Liver (tissue), 9 donors: ENCODE data around the gene NFATC1. TPM values are rescaled to one million over a fixed set of nuclear protein-coding genes. Genes with fewer than 3 reads are reported as not detected.

ENCODE experiments used
- DNase-seq: peaks from one replicate; pipeline ENCODE4 v3.0.0-alpha.2; 2017; ENCODE audit warnings: low spot score
- H3K27ac ChIP-seq, 2 donors: one replicate each; pipeline ENCODE4 v1.7.0; 2013; ENCODE audit warnings: inconsistent platforms in 2 of 2, low read length in 2 of 2, control low read depth in 1 of 2, low read depth in 1 of 2, mild to moderate bottlenecking in 1 of 2
- H3K27me3 ChIP-seq, 4 donors: one replicate each; pipeline versions ENCODE4 v1.6.1 to v1.7.0; 2013; ENCODE audit warnings: low read length in 3 of 4, inconsistent platforms in 1 of 4, mild to moderate bottlenecking in 1 of 4, moderate library complexity in 1 of 4; ENCODE audit not compliant: control insufficient read depth in 4 of 4, insufficient read depth in 4 of 4
- H3K36me3 ChIP-seq, 4 donors: one replicate each; pipeline versions ENCODE4 v1.6.1 to v1.7.0; 2013; ENCODE audit warnings: low read length in 3 of 4, mild to moderate bottlenecking in 3 of 4, low read depth in 1 of 4, moderate library complexity in 1 of 4; ENCODE audit not compliant: control insufficient read depth in 4 of 4, insufficient read depth in 3 of 4
- H3K4me1 ChIP-seq, 4 donors: one replicate each; pipeline versions ENCODE4 v1.6.1 to v1.7.0; 2013; ENCODE audit warnings: low read length in 3 of 4, mild to moderate bottlenecking in 3 of 4, moderate library complexity in 1 of 4; ENCODE audit not compliant: control insufficient read depth in 4 of 4, insufficient read depth in 4 of 4
- H3K4me3 ChIP-seq, 3 donors: one replicate each; pipeline versions ENCODE4 v1.6.1 to v1.7.0; 2013; ENCODE audit warnings: low read length in 3 of 3, control low read depth in 1 of 3, low read depth in 1 of 3, mild to moderate bottlenecking in 1 of 3
- H3K9ac ChIP-seq, 2 donors: one replicate each; pipeline ENCODE4 v1.7.0; 2013; ENCODE audit warnings: low read length in 2 of 2, mild to moderate bottlenecking in 2 of 2, moderate library complexity in 2 of 2, control low read depth in 1 of 2, low read depth in 1 of 2
- H3K9me3 ChIP-seq, 4 donors: one replicate each; pipeline versions ENCODE4 v1.6.1 to v1.7.0; 2013; ENCODE audit warnings: low read length in 3 of 4; ENCODE audit not compliant: control insufficient read depth in 4 of 4
- CTCF ChIP-seq: fragments of 150-350 bp; IDR thresholded peaks from 2 replicates; pipeline ENCODE4 v1.5.1; 2017; ENCODE audit warnings: improper control_type of control experiment, low read depth, low read length; ENCODE audit not compliant: missing input control
- EGR1 ChIP-seq, 2 donors: IDR thresholded peaks; 2 replicates each; pipeline ENCODE4 v1.6.1; 2016 to 2018; ENCODE audit warnings: antibody characterized with exemption in 2 of 2, low read depth in 2 of 2
- FOXA1 ChIP-seq: IDR thresholded peaks from 2 replicates; pipeline ENCODE4 v1.6.1; 2016; ENCODE audit warnings: antibody characterized with exemption
- FOXA2 ChIP-seq: IDR thresholded peaks from 2 replicates; pipeline ENCODE4 v1.6.1; 2016; ENCODE audit warnings: antibody characterized with exemption
- GABPA ChIP-seq, 2 donors: IDR thresholded peaks in 1 of 2; conservative IDR thresholded peaks in 1 of 2; 2 replicates each; pipeline ENCODE4 v1.6.1; 2016; ENCODE audit warnings: antibody characterized with exemption in 2 of 2, mild to moderate bottlenecking in 1 of 2, moderate library complexity in 1 of 2
- HNF4A ChIP-seq, 2 donors: conservative IDR thresholded peaks; 2 replicates each; pipeline ENCODE4 v1.6.1; 2016; ENCODE audit warnings: antibody characterized with exemption in 2 of 2, mild to moderate bottlenecking in 2 of 2
- HNF4G ChIP-seq: IDR thresholded peaks from 2 replicates; pipeline ENCODE4 v1.6.1; 2016; ENCODE audit warnings: antibody characterized with exemption
- JUND ChIP-seq, 2 donors: IDR thresholded peaks; 2 replicates each; pipeline ENCODE4 v1.6.1; 2016; ENCODE audit warnings: antibody characterized with exemption in 2 of 2
- NR2F2 ChIP-seq: IDR thresholded peaks from 2 replicates; pipeline ENCODE4 v1.6.1; 2016; ENCODE audit warnings: antibody characterized with exemption
- RAD21 ChIP-seq, 2 donors: IDR thresholded peaks; 2 replicates each; pipeline ENCODE4 v1.6.1; 2016; ENCODE audit warnings: antibody characterized with exemption in 2 of 2, mild to moderate bottlenecking in 2 of 2
- REST ChIP-seq: IDR thresholded peaks from 2 replicates; pipeline ENCODE4 v1.6.1; 2016; ENCODE audit warnings: antibody characterized with exemption, mild to moderate bottlenecking
- RXRA ChIP-seq, 2 donors: IDR thresholded peaks; 2 replicates each; pipeline ENCODE4 v1.6.1; 2017 to 2018; ENCODE audit warnings: antibody characterized with exemption in 2 of 2, mild to moderate bottlenecking in 1 of 2
- SP1 ChIP-seq: IDR thresholded peaks from 2 replicates; pipeline ENCODE4 v1.6.1; 2018; ENCODE audit warnings: antibody characterized with exemption, mild to moderate bottlenecking
- TAF1 ChIP-seq: conservative IDR thresholded peaks from 2 replicates; pipeline ENCODE4 v1.6.1; 2016; ENCODE audit warnings: antibody characterized with exemption, mild to moderate bottlenecking
- YY1 ChIP-seq: IDR thresholded peaks from 2 replicates; pipeline ENCODE4 v1.6.1; 2016; ENCODE audit warnings: antibody characterized with exemption, mild to moderate bottlenecking
- ZBTB33 ChIP-seq: IDR thresholded peaks from 2 replicates; pipeline ENCODE4 v1.6.1; 2016; ENCODE audit warnings: antibody characterized with exemption
- WGBS: extraction: QIAGEN DNeasy Blood & Tissue Kit; methylation state at CpG from one replicate; pipeline ENCODE4 v1.1.7; 2013; 5-methylcytosine and 5-hydroxymethylcytosine counted together
- polyA plus RNA-seq, 2 donors: library from polyadenylated mRNA; stranded (reverse) in 1 of 2; unstranded in 1 of 2; fragments of 200-250 nt in 1 of 2; fragments of >200 nt in 1 of 2; fragmentation: Nextera tagmentation in 1 of 2; extraction: Ambion mirVana in 1 of 2; gene quantifications; one replicate each; pipeline versions ENCODE4 v1.2.1 to v1.2.3, GENCODE V29; 2013 to 2015
- total RNA-seq, 2 donors: library from RNA; depleted of rRNA; stranded (reverse); fragments of >200 nt; gene quantifications; one replicate each; pipeline ENCODE4 v1.2.3, GENCODE V29; 2014
- TF ChIP-seq, protein P1 (sequence below): IDR thresholded peaks from 2 replicates; pipeline ENCODE4 v1.6.1; 2016; ENCODE audit warnings: antibody characterized with exemption
- TF ChIP-seq, protein P2 (sequence below): IDR thresholded peaks from 2 replicates; pipeline ENCODE4 v1.6.1; 2016; ENCODE audit warnings: antibody characterized with exemption
- donor health status: healthy.
- donor health status: healthy.
- donor health status: healthy.
- donor health status: healthy.
- donor health status: healthy.

NFATC1 gene
- total and polyA plus RNA-seq, 4 donors = 0.57 to 2.2 (median 1.3) TPM

GRCh38 chr18:79527656-79528315, 132.1 kb downstream of the NFATC1 start (continued):
- no peak for TF ChIP-seq YY1
- TF ChIP-seq, protein P1, sequence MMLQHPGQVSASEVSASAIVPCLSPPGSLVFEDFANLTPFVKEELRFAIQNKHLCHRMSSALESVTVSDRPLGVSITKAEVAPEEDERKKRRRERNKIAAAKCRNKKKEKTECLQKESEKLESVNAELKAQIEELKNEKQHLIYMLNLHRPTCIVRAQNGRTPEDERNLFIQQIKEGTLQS = no peak
- no peak for TF ChIP-seq GABPA (IDR thresholded peaks at IDR 0.05 in 1 of 2, conservative IDR thresholded peaks at IDR 0.05 in 1 of 2)
- TF ChIP-seq RAD21 (IDR thresholded peaks at IDR 0.05) = no peak
- TF ChIP-seq ZBTB33 = no peak
- TF ChIP-seq FOXA2 = no peak
- TF ChIP-seq, protein P2, sequence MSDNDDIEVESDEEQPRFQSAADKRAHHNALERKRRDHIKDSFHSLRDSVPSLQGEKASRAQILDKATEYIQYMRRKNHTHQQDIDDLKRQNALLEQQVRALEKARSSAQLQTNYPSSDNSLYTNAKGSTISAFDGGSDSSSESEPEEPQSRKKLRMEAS = no peak
- no peak for TF ChIP-seq TAF1
- no peak for TF ChIP-seq HNF4A (conservative IDR thresholded peaks at IDR 0.05)

DNA sequence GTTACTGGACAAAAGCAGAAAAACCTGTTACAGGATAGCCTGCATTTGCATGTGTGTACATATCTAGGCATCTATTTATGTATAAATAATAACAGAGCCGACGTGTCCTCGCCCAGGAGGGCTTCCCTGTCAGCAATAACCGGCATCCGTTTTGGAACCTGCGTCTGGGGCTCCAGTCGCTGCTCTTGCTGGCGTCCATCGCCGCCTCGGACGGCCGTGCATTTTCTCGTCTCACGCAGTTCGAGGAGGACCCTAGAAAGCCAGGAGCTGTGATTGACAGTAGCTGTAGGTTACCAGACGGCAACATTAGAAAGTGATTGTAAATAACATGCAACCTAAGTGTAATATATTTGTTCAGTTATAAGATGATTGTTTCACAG, 132.6 kb downstream of the NFATC1 start:
- H3K27ac ChIP-seq = no peak overlapping the region
- H3K27me3 ChIP-seq = no peaks in the 10 kb centered on the region
- no peak for DNase-seq
- H3K4me3 ChIP-seq = no peak overlapping the region
- no peaks in the 10 kb centered on the region for H3K4me1 ChIP-seq
- TF ChIP-seq RXRA (IDR thresholded peaks at IDR 0.05) = no peak
- TF ChIP-seq NR2F2 = no peak
- TF ChIP-seq, protein P1 = no peak
- no peak for TF ChIP-seq EGR1 (IDR thresholded peaks at IDR 0.05; ENCODE audit: low read depth in 2 of 2)
- TF ChIP-seq RAD21 (IDR thresholded peaks at IDR 0.05) = no peak
- TF ChIP-seq, protein P2 = no peak
- no peak for TF ChIP-seq HNF4G
- TF ChIP-seq SP1 = no peak
- TF ChIP-seq FOXA1 = no peak
- no peak for TF ChIP-seq REST
- no peak for TF ChIP-seq HNF4A (conservative IDR thresholded peaks at IDR 0.05)
- no peak for TF ChIP-seq FOXA2
- TF ChIP-seq JUND (IDR thresholded peaks at IDR 0.05) = no peak
- TF ChIP-seq ZBTB33 = no peak
- no peak for TF ChIP-seq TAF1
- TF ChIP-seq YY1 = no peak
- TF ChIP-seq GABPA (IDR thresholded peaks at IDR 0.05 in 1 of 2, conservative IDR thresholded peaks at IDR 0.05 in 1 of 2) = no peak
- TF ChIP-seq CTCF = no peak
- WGBS = 92% methylated on average over 17 of the region's 17 CpGs
- no peak overlapping the region for H3K9ac ChIP-seq
- H3K9me3 ChIP-seq = no peaks in the 10 kb centered on the region
- peaks cover 0 to 2% (median 0%) of the 10 kb centered on the region in 4 donors for H3K36me3 ChIP-seq
